Left colon (tissue), 2 donors: ENCODE data around the gene LGALS7B. TPM values are rescaled to one million over a fixed set of nuclear protein-coding genes. Genes with fewer than 3 reads are reported as not detected.
"Not testable (repeated sequence)": the region's sequence is repeated elsewhere in the genome, so short reads cannot be mapped to it uniquely, and the experiment has no call there.

Experiments used
- ATAC-seq: fragments of 200-7000 bp; cut with Tn5 transposase; one replicate; pipeline ENCODE4 v1.9.1; 2020; ENCODE audit warnings: mild to moderate bottlenecking, moderate library complexity
- DNase-seq, 2 donors: peaks; one replicate each; pipeline ENCODE4 v3.0.0-alpha.2; 2020
- intact Hi-C, 2 donors: fragments of 100-400 bp; cut with DNase I in 1 of 2; cut with micrococcal nuclease in 1 of 2; formaldehyde crosslinking; loops; one replicate each; pipeline versions ENCODE4 v1.11.2 to v1.14.0; 2022; cut with DNase I, micrococcal nuclease
- total RNA-seq, 2 donors: library from RNA; stranded (reverse); fragmentation: NEBNext Ultra II Directional; extraction: Animal tissue kit (Norgen Biotek cat#: 25700); gene quantifications; one replicate each; pipeline ENCODE4 v1.2.1, GENCODE V29; 2021
- donor health status: DM: no; HTN: no; CAD: no.
- donor health status: DM: yes; HTN: yes; CAD: no.

The LGALS7B gene
- total RNA-seq, 2 donors from 2014 or later = not detected

- intact Hi-C loops = no loop called here
- DNase-seq (peak; percentile 86 to 97), ATAC-seq (peak; percentile 71)
Measured at GRCh38 chr19:38812841-38813320, 23.9 kb downstream of the LGALS7B start, which contains the start of gene LGALS4. Gene LGALS4, minus strand, starts transcription at chr19:38812945. Its CDS starts 59 bp downstream, at chr19:38812886.

GRCh38 chr19:38813323-38813722 lies 24.3 kb downstream of the LGALS7B start:
- DNase-seq (no peak), ATAC-seq (no peak)
- intact Hi-C loops = no loop called here

GRCh38 chr19:38813932-38814331 lies 24.9 kb downstream of the LGALS7B start:
- ATAC-seq, intact Hi-C loops, DNase-seq: not testable (repeated sequence)

DNA sequence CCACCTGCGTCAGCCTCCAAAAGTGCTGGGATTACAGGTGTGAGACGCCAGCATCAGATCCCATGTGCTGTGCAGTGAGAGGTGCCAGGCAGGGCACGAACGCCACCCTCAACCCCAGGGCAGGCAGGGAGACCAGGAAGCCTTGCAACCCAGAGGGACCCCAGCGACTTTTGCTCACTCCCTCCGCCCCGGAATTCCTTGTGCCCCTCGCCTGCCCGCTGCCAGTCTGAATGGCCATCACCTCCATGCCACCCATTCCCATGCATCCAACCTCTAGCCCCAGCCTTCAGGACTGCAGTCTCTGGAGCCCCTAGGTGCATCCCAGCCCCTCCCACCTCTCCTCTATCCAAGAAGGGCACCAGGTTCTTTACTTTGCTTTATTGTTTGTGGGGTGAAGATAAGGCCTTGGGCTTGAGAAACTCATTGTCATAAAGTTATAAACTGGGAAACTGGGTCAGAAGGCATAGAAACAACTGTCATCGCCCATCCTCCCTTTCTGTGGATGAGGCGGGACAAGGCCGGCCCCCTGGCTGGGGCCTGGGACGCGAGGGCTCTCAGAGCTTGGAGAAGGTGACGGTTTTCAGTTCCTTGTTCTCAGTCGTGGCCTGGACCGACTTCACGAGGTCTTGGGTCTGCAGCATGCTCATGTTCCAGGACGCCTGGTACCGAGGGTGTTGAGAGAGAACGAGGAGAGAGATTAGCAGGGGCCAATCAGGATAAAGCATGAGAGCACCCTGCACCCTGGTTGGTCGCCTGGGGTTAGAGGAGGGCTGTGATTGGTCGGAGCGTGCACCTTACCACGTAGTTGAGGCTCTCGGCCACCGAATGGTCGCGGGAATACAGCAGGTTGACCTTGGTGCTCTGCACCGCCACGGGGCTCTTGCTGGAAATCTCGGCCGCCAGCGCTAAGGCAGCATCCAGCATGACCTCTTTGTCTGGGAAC lies 26.3 kb downstream of the LGALS7B start:
- DNase-seq = peak; percentile 69 to 73
- ATAC-seq = peak; percentile 47
- intact Hi-C loops = no loop called here

GRCh38 chr19:38816131-38816750 lies 27.2 kb downstream of the LGALS7B start:
- no peak for ATAC-seq
- no peak for DNase-seq
- intact Hi-C loops = no loop called here

- ATAC-seq (no peak), DNase-seq (no peak)
- intact Hi-C loops = no loop called here
Measured at GRCh38 chr19:38817081-38817480, 28.1 kb downstream of the LGALS7B start.

GRCh38 chr19:38819231-38819920 lies 30.4 kb downstream of the LGALS7B start:
- ATAC-seq (peak; percentile 75), DNase-seq (peak; percentile 86 to 92)
- intact Hi-C loops = no loop called here

DNA sequence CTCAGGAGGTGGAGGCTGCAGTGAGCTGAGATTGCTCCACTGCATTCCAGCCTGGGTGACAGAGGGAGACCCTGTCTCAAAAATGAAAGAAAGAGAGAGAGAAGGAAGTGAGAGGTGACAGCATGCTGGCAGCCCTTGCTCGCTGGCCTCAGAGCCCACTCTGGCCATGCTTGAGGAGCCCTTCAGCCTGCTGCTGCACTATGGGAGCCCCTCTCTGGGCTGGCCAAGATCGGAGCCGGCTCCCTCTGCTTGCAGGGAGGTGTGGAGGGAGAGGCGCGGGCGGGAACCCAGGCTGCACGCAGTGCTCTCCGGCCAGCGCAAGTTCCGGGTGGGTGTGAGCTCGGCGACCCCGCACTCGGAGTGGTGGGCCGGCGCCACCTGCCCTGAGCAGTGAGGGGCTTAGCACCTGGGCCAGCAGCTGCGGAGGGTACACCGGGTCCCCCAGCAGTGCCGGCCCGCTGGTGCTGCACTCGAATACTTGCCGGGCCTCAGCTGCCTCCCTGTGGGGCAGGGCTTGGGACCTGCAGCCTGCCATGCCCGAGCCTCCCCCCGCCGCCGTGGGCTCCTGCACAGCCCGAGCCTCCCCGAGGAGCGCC lies 32.3 kb downstream of the LGALS7B start:
- DNase-seq, intact Hi-C loops, ATAC-seq: not testable (repeated sequence)

GRCh38 chr19:38825936-38826335 lies 36.9 kb downstream of the LGALS7B start:
- ATAC-seq, intact Hi-C loops, DNase-seq: not testable (repeated sequence)

DNA sequence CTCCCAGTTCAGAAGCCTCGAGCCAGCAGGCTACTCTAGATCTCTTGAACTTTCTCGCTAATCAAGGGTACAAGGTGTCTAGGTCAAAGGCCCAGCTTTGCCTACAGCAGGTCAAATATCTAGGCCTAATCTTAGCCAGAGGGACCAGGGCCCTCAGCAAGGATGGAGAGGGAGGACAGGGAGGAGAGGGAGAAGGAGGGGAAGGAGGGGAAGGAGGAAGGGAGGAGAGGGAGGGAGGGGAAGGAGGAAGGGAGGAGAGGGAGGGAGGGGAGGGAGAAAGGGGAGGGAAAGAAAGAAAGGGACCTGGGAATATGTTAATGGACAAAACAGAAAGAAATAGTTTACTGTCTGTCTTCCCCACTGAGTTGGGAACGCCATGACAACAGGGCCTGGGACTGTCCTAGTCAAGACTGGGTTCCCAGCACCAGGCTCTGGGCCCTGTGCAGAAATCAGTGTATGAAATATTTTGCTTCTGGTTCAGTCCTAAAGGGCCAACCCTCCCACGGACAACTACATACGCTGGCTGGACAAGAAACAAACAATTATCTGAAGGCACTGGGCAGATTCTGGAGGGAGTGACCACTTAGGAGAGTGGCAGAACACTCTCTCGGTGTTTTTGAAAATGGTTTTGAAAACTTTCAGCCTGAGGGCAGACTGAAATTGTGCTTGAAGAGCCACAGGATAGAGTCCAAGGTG lies 38.0 kb downstream of the LGALS7B start:
- intact Hi-C loops = no loop called here
- no peak for ATAC-seq
- DNase-seq = no peak

- intact Hi-C loops, DNase-seq, ATAC-seq: not testable (repeated sequence)
Measured at GRCh38 chr19:38829203-38829602, 40.2 kb downstream of the LGALS7B start.

DNA sequence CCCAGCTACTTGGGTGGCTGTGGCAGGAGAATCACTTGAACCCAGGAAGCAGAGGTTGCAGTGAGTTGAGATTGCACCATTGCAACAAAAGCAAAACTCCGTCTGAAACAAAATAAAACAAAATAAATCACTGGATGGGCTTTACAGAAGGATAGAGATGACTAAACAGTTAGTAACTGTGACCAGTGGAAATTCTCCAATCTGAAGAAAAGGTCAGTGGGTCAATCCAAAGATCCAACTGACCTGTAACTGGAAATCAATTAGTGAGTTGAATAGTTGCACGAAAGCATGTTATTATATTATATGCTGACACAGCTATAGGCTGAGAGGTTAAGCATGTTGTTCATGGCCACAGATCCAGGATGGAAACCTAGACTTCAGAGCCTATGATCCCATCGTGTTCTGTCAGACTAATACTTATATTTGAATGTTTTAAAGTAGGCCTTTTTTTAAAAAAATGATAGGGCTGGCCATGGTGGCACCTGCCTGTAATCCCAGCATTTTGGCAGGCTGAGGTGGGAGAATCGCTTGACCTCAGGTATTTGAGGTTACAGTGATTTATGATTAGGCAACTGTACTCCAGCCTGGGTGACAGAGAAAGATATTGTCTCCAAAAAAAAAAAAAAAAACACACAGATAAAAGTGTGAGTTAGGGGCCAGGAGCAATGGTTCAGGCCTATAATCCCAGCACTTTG lies 41.2 kb downstream of the LGALS7B start:
- DNase-seq (no peak), ATAC-seq (no peak)
- intact Hi-C loops = no loop called here

DNA sequence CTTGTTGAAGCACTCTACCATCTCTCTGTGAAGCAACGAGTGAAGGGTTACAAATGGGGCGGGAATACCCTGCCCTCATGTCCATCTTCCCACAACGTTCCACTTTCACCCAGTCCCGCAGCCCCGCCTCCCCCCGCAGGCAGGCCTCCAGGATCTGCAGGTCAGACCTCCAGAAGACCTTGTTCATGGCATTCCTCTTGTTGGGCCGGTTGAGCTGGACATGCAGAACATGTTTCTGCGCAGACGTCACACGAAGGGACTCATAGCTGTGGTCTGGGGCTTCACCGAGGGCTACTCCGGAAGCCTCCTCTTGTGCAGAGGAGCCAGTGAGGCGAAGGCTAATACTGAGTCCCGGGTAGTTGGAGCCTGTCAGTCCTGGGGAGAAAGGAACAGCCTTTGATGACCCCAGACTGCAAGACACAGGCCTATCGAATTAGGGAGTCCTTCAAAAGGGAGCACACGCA lies 42.2 kb downstream of the LGALS7B start:
- DNase-seq = peak; percentile 82 to 84
- ATAC-seq = peak; percentile 61
- intact Hi-C loops = no loop called here

- intact Hi-C loops = no loop called here
- no peak for ATAC-seq
- DNase-seq = no peak
Measured at GRCh38 chr19:38833092-38833425, 44.1 kb downstream of the LGALS7B start.

DNA sequence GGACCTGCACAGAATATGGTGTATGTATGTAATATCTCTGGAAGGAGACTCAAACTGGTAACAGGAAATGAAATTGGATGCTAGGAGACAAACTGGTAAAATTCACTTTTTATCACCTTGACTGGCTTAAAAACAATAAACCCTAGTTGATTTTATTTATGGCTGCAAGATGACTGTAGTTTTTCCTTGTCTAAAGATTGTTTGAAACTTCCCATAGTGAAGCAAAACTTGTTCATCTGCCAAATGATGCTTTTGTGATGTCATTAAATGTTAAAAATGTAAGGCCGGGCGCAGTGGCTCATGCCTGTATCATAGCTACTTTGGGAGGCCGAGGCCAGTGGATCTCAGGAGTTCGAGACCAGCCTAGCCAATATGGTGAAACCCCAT lies 45.1 kb downstream of the LGALS7B start:
- intact Hi-C loops = no loop called here
- ATAC-seq = no peak
- no peak for DNase-seq

- ATAC-seq = no peak
- intact Hi-C loops = no loop called here
- DNase-seq = no peak
Measured at GRCh38 chr19:38834590-38834989, 45.6 kb downstream of the LGALS7B start.

DNA sequence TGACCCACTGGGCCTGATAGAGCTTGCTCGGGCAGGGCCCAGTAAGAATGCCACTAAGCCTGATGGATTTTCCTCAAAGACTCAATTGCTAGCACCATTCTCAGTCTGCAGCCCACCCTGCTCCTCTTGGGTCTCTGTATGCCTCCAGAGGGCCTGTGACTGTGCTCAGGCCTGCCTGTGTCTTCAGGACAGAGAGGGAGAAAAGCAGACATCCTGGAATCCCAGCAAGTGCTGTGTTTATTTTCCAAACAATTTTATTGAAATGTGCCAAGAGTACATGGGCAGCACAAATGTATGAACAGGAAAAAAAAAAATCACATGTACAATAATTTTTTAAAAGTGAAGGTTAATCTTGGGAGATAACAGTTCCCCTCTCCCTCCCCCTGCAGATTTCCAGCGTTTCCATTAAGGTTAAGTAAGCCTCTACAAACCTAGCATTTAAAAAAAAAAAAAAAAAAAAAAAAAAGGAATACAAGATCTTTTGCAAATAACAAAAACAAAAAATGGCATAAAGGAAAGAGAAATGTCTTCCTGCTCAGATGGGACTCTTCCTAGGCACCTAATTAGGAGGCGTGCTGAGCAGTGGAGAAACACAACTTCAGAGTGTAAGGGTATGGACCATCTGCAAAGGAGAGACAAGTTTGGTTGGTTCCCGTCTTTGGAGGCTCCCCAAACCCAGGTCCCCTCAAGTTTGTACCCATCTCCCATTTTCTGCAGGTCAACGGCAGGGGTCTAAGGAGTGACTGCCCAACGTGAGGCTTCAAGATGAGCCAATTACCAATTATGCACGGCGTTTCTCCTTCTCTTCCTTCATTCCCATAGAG lies 47.4 kb downstream of the LGALS7B start:
- intact Hi-C loops = no loop called here
- DNase-seq (no peak), ATAC-seq (no peak)
